Activated CD4-positive, alpha-beta T cell treated with anti-CD3 and anti-CD28 coated beads for 1 hour (primary cell): ENCODE data around the gene NEBL.

ENCODE experiments used
- DNase-seq: peaks from one replicate; pipeline ENCODE4 v3.0.0-alpha.2; 2020

The NEBL gene

GRCh38 chr10:20863008-20863407 is 34.1 kb downstream of the NEBL start:
- DNase-seq = no peak

- DNase-seq = no peak
Observed at GRCh38 chr10:20858292-20859124, 38.6 kb downstream of the NEBL start.

- DNase-seq = no peak
Observed at GRCh38 chr10:20856484-20856883, 40.6 kb downstream of the NEBL start.

- DNase-seq = no peak
Observed at GRCh38 chr10:20855398-20856038, 41.6 kb downstream of the NEBL start.

GRCh38 chr10:20853276-20853675 is 43.8 kb downstream of the NEBL start:
- no peak for DNase-seq

GRCh38 chr10:20852303-20852702 is 44.8 kb downstream of the NEBL start:
- DNase-seq = no peak

GRCh38 chr10:20847512-20847911 is 49.6 kb downstream of the NEBL start:
- no peak for DNase-seq

GRCh38 chr10:20846263-20846662 is 50.8 kb downstream of the NEBL start:
- DNase-seq = no peak

- DNase-seq = no peak
Observed at GRCh38 chr10:20841419-20841818, 55.7 kb downstream of the NEBL start.

- DNase-seq = no peak
Observed at GRCh38 chr10:20839910-20840309, 57.2 kb downstream of the NEBL start.

GRCh38 chr10:20839141-20839540 is 58.0 kb downstream of the NEBL start:
- DNase-seq = no peak

GRCh38 chr10:20836401-20836800 is 60.7 kb downstream of the NEBL start:
- DNase-seq = no peak

GRCh38 chr10:20835335-20835734 is 61.8 kb downstream of the NEBL start:
- no peak for DNase-seq

- no peak for DNase-seq
Observed at GRCh38 chr10:20834825-20835224, 62.3 kb downstream of the NEBL start.

- no peak for DNase-seq
Observed at GRCh38 chr10:20822825-20823224, 74.3 kb downstream of the NEBL start.

- DNase-seq = no peak
Observed at GRCh38 chr10:20817646-20818045, 79.5 kb downstream of the NEBL start.

- no peak for DNase-seq
Observed at GRCh38 chr10:20817116-20817515, 80.0 kb downstream of the NEBL start.

- DNase-seq = no peak
Observed at GRCh38 chr10:20814116-20814515, 83.0 kb downstream of the NEBL start.

- DNase-seq = no peak
Observed at GRCh38 chr10:20811131-20811530, 86.0 kb downstream of the NEBL start.

GRCh38 chr10:20809631-20810030 is 87.5 kb downstream of the NEBL start:
- no peak for DNase-seq

- DNase-seq = no peak
Observed at GRCh38 chr10:20806487-20806886, 90.6 kb downstream of the NEBL start.

GRCh38 chr10:20797290-20797689 is 99.8 kb downstream of the NEBL start:
- DNase-seq = no peak

- no peak for DNase-seq
Observed at GRCh38 chr10:20795391-20795790, 101.7 kb downstream of the NEBL start.

GRCh38 chr10:20785174-20785573 is 111.9 kb downstream of the NEBL start:
- DNase-seq = no peak
